HG03439 (cell line): ENCODE measurements around the gene GALNT9.
"Not testable (repeated sequence)": the region's sequence is repeated elsewhere in the genome, so short reads cannot be mapped to it uniquely, and the experiment has no call there.

ENCODE experiments used
- ATAC-seq: cut with Tn5 transposase; IDR thresholded peaks from one replicate; pipeline ENCODE4 v1.9.1; 2021; ENCODE audit warnings: mild to moderate bottlenecking, moderate library complexity; ENCODE audit not compliant: unreplicated experiment

Gene GALNT9

DNA sequence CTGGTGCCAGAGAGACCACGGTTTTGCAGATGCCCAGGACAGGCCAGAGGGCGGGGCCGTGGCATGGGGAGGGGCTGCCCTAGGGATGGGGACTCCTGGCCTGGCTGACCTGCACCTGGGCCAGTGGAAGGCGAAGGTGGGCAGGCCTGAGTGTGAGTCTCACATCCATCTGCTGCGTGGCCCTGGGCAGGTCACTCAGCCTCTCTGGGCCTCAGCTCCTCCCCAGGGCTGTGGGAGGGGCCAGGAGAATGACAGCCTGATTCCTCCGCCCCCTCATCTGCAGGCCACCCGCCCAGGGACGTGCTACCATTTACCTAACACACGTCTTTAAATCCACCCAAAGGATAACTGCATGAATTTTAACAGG lies 90.9 kb downstream of the GALNT9 start:
- ATAC-seq, result no peak

DNA sequence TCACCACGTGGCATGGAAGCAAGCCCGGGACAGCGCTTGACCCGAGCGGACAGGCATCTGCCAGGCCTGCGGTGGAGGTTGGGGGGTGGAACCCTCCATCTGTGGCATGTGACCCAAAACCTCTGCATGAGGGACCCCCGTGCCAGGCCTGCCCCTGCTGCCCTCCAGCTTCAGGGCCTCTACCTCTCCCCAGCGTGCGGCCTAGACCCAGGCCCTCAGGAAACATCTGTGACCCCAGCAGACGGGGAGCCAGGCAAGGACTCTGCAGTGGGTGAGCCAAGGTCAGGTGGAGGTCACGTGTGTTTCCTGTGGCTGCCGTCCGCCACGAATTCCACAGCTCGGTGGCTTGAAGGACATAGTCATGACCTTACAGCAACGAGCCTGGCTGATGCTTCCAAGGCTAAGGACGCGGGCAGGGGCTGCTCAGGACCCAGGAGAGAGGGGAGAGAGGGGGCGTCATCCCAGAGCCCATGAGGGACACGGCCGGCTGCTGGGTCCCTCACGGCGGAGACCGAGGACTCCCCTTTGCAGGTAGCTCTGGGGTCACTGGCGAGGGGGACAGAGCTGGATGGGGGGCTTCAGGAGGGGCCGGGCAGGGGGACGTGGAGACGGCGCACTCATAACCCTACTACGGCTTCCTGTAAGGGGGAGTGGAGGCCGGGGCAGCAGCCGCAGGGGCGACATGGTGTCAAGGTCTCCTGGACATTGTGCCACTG lies 91.5 kb downstream of the GALNT9 start:
- ATAC-seq, result no peak

DNA sequence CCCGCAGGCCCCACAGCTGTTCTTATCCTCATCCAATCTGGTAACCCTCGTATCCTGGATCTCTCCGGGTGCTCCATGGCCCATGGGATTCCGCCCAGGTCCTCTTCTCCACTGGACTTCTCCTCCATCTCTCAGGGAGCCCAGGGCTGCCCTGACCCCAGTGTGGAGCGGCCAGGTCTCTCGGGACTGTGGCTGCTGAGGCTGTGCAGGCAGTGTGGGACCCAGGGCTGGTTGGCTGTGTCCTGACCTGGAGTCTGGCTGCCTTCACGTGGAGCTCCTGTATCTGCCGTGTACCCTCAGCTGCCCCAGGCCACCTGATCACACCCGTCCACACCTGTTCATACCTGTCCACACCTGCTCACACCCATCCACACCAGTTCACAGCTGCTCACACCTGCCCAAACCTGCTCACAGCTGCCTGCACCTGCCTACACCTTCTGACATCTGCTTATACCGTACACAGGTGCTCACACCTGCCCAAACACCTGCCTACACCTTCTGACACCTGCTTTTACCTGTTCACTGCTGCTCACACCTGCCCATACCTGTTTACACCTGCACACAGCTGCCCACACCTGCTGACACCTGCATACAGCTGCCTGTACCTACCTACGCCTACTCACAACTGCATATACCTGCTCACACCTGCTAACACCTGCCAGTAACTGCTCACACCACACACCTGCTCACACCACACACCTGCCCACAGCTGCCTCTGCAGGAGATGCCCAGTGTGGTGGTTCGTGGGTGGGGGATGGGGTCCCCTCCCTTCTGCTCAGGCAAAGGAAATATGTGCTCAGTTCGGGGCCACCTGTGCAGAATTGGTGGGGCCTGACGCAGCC lies 92.2 kb downstream of the GALNT9 start:
- ATAC-seq, result no peak

GRCh38 chr12:132236129-132236929 lies 93.1 kb downstream of the GALNT9 start:
- no peak for ATAC-seq

DNA sequence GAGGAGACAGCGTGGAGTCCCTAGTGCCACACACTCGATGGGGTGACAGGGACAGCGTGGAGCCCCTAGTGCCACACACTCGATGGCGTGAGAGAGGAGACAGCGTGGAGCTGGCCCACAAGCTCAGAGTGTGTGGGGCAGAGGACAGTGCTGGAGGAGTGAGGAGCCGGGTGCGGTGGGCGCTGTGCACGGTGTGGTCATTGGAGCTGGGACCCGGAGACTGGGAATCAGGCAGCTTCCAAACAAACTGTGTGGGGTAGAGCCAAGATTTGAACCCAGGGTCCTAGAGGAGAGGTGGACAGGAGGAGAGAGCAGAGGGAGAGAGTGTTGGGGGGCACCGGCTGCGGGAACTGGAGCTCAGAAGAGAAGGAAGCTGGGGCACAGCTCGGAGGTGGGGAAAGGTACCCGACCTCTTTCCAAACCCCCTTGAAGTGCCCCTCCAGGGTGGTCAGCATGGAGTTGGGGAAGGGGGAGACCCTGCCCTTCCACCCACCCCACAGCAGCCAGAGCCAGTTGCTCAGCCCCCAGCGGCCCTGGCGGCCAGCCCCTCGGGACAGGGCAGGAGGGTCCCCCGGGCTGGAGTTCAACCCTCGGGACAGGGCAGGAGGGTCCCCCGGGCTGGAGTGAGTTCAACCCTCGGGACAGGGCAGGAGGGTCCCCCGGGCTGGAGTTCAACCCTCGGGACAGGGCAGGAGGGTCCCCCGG lies 94.1 kb downstream of the GALNT9 start:
- ATAC-seq, result no peak

DNA sequence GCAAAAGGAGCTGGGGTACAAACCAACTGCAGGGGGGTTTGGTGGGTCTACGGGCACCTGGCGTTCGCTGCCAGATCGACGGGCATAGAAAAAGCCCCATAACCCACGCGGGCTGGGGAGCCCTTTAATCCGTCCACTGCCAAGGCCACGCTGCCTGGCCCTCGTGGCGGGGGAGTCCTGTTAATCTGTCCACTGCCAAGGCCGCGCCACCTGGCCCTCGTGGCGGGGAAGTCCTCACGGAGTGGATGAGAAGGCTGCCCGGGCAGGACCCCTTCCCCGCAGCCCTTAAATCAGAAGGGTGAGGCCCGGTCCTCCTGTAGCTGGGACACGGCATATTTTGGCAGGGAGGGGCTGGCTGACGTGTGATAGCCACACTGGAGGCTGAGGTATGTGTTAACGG lies 99.0 kb downstream of the GALNT9 start:
- no peak for ATAC-seq

DNA sequence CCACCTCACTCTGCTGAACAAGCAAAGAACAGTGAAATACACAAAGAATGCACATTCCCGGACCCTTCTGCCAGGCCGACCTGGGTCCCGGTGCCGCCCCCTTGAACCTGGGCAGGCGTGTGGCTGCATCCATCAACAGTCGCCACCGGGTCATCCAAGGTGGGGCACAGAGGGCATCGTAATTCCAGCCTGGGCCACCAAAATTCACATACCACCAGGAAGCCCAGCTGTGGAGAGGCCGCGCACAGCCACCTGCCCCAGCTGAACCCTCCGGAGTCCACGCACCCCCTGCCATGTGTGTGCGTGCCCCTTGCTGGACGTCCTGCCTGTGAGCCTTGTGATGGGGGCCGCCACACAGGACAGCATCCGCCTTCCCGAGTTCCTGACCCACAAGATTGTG lies 99.5 kb downstream of the GALNT9 start:
- no peak for ATAC-seq

DNA sequence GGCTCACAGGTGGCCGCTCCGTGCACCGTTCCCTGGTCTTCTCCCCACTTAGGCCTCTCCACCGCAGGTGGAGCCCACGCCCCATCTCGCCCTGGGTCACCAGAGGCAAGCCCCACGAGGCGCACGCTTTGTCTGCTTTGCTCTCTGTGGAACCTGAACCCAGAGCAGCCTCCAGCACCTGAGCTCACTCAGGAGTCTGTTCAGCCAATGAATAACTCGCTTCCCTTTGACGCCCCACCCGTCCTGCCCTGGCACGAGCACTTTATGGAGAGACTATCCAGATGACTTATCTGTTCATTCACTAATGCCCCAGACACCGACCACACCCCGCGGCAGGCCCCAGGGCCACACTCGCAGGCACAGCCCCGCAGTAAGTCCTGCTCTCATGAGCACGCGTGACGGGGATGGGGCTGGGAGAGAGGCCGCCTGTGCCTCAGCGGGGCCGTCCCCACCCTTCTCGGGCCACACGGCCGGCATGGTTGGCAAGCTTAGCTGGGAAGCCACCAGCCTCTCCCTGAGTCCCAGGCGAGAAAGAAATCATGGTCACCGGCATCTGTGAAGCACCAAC lies 100.1 kb downstream of the GALNT9 start:
- ATAC-seq, result no peak

GRCh38 chr12:132228476-132229192 lies 100.8 kb downstream of the GALNT9 start:
- ATAC-seq, result no peak

GRCh38 chr12:132227782-132228475 lies 101.5 kb downstream of the GALNT9 start:
- ATAC-seq, result no peak

DNA sequence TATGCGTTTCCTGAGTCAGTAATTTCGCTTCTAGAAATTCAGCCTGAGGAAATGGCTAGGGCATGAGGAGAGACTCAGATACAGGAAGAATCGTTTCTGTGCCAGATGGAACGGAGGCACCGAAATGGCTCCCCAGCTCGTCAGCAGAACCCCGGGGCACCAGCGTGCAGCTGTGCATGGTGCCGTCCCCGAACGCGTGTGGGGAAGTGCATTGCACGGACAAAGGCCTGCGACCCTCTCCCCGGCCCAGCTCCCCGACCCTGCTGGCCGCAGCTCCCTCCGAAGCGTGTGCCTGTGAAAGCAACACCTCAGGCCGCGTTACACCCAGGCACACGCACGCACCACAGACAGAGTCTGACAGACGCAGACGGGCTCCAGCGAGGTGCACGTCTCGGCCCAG lies 102.3 kb downstream of the GALNT9 start:
- no peak for ATAC-seq

DNA sequence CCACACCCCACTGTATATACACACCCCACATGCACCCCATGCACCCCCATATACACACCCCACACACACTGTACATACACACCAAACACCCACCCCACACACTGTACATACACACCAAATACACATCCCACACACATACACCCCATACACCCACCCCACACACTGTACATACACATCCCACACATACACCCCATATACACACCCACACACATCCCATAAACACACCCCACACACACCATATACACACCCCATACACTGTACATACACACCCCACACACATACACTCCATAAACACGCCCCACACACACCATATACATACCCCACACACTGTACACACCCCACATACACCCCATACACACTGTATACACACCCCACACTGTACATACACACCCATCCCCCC lies 102.8 kb downstream of the GALNT9 start:
- ATAC-seq, result no peak

DNA sequence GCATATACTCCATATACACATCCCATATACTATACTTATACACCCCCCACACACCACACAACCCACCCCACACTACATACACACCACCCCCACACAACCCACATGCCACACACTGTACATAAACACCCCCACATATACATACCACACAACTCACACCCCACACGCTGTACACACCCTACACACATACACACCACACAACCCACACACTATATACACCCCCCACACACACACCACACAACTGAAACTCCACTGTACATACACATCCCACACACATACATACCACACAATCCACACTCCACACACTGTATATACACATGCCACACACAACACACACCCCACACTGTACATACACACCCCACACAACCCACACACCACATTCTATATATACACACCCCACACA lies 104.2 kb downstream of the GALNT9 start:
- ATAC-seq, result no peak

- no peak for ATAC-seq
Measured at GRCh38 chr12:132224484-132224883, 104.9 kb downstream of the GALNT9 start.

DNA sequence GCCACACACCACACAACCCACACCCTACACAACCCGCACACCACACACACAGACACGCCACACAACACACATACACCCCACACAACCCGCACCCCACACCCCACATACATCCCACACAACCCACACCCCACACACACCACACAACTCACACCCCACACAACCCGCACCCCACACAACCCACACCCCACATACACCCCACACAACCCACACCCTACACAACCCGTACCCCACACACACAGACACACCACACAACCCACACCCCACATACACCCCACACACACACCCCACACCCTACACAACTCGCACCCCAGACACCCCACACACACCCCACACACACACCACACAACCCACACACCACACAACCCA lies 106.6 kb downstream of the GALNT9 start:
- ATAC-seq, result no peak

DNA sequence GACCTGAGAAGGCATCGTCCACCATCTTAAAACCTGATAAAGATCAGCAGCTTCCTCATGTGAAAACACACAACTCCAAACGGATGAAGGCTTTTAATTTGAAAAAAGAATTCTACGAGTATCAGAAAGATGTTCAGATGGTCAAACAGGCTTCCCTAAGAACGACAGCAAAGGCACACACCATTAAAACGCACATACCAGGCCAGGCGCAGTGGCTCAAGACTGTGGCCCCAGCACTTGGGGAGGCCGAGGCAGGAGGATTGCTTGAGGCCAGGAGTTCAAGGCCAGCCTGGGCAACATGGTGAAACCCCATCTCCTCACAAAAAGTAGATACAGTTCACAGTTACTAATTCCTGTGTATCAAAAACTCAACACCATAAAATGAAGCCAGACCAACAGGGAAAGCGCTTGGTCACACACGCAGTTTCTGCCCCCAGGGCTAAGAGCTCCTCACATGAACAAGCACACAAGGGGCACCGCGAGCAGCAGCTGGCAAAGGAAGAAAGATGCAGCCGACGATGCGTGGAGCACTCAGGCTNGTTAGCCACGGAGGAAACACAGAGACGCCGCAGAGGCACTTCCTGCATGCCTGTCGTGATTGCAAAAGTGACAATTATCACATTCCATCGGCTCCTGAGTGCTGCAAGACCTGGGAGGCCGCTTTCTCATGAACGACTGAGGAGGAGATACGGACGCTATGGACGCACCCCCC lies 107.1 kb downstream of the GALNT9 start:
- no peak for ATAC-seq

GRCh38 chr12:132219761-132220160 lies 109.6 kb downstream of the GALNT9 start:
- ATAC-seq, result not testable (repeated sequence)

GRCh38 chr12:132219323-132219722 lies 110.1 kb downstream of the GALNT9 start:
- ATAC-seq, result no peak

GRCh38 chr12:132218915-132219314 lies 110.5 kb downstream of the GALNT9 start:
- ATAC-seq, result no peak
